ENCODE measurements around the gene AGTRAP.

AGTRAP gene

DNA sequence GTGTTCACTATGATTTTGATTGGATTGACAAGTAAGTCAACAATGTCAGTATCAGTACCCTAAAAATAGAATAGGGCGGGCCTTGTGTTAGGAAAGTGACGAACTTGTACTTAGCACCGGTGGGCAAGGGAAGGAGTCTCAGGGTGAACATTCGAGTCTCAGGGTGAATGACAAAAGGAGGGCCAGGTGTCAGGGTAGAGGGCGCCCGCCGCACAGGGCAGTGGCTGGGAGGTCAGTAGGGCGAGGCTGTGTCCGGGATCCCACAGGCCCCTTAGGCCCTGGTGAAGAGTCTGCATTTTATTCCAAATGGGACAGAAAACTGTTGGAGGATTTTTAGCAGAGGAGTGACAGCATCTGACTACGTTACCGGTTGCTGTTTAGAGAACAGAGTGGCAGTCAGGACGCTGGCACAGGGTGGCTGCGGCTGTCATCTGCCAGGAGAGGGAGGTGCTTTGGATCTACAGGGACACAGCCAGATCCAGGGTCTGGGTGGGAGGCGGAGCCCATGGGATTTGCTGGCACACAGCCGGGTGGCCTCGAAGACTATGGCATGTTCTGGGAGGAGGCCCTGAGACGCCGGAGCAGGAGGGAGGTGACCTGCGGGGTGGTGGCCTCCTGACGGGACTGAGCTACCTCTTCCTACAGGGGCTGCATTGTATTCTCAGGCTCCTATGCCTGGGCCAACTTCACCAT is 11.0 kb downstream of the AGTRAP start:
- H3K9ac ChIP-seq (ENCODE audit: insufficient read length), result no peak overlapping the region
- no peaks in the 10 kb centered on the region for H3K36me3 ChIP-seq (ENCODE audit: insufficient read depth, low read length)
- no peak for DNase-seq (ENCODE audit: low read depth, low spot score)
- TF ChIP-seq EZH2 (IDR thresholded peaks at IDR 0.05) (no peak), POLR2AphosphoS5 (IDR thresholded peaks at IDR 0.05; ENCODE audit: borderline replicate concordance, low read depth, low read length) (no peak), FOXP2 (optimal IDR thresholded peaks at IDR 0.05; ENCODE audit: control extremely low read depth, extremely low read length, insufficient read depth) (no peak)
- H3K27ac ChIP-seq, result no peak overlapping the region
- no peak overlapping the region for H3K4me3 ChIP-seq
- no peaks in the 10 kb centered on the region for H3K9me3 ChIP-seq (ENCODE audit: low read depth, low read length)

DNA sequence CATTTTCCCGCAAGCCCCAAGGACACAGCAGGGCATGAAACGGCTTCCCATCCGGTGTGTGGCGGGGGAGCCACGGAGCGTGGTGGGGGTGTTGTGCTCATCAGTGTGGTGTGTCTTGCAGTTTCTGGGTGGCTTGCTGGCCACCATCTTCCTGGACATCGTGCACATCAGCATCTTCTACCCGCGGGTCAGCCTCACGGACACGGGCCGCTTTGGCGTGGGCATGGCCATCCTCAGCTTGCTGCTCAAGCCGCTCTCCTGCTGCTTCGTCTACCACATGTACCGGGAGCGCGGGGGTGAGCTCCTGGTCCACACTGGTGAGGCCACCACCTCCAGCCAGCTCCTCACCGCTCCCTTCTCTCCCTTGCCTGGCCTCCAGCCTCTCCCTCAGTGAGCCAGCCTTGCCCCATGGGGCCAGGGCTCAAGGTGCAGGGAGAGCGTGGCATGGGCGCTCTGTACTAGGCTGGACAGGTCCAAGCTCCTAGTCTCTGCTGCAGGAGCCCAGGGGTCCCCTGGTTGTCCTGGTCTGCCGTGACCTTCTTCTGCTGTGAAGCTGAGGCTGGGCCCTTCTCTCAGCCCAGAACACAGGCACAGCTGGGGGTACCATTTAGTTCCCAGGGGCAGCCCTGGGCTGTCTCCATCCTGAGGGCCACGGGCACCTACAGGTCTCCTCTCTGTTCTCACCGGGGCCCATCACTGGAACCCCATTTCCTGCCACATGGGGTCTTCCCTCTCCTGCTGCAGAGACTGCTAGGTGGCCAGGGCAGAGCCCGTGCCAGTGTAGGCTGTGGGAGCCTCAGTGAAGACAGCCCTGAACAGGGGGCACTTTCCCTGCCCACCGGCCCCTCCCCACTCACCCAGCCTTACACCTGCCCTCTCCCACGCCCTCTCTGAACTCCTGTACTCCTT is 12.6 kb downstream of the AGTRAP start:
- TF ChIP-seq EZH2 (IDR thresholded peaks at IDR 0.05), result no peak
- no peak for TF ChIP-seq POLR2AphosphoS5 (IDR thresholded peaks at IDR 0.05; ENCODE audit: borderline replicate concordance, low read depth, low read length)
- TF ChIP-seq FOXP2 (optimal IDR thresholded peaks at IDR 0.05; ENCODE audit: control extremely low read depth, extremely low read length, insufficient read depth), result no peak
- no peak overlapping the region for H3K27ac ChIP-seq

DNA sequence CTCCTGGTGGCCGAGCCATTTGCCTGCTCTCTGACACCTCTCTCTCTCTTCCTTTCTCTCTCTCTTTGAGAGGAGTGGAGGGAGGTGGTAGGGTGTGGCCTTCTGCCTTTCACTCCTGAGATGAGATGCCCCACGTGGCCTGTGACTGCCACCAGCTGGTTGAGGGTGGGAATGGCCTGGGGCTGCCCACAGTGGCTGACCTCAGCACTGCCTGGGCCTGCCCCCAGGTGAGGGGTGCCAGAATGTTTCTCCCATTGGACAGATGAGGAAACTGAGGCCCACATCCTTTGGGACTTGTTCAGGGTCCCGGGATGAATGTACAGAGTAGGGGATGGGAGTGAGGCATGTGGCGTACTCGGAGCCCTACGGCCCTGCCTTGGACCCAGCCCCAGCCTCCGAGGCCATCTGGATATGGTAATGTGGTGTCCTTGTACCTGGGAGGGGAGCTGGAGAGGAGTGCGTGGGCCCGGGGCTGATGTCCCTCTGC is 13.3 kb downstream of the AGTRAP start:
- H3K4me3 ChIP-seq, result no peak overlapping the region

More for the DNA sequence above, 12.6 kb downstream of the AGTRAP start:
- Histone ChIP-seq H3K4me3 (no peak overlapping the region), H3K9ac (ENCODE audit: insufficient read length) (no peak overlapping the region), H3K36me3 (ENCODE audit: insufficient read depth, low read length) (no peaks in the 10 kb centered on the region), H3K9me3 (ENCODE audit: low read depth, low read length) (no peaks in the 10 kb centered on the region)
- no peak for DNase-seq (ENCODE audit: low read depth, low spot score)

DNA sequence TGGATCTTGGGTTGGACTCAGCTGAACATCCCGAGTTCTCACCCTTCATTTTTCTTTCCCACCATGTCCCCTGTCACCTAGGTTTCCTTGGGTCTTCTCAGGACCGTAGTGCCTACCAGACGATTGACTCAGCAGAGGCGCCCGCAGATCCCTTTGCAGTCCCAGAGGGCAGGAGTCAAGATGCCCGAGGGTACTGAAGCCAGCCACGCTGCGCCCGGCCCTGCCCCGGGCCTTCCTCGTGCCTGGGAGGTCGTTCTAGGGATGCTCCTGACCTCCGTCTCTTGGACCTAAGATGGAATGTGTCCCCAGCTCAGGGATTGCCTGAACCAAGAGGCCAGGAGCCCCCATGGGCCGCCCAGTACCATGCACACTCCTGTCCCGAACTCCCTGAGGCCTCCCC is 14.1 kb downstream of the AGTRAP start:
- H3K27ac ChIP-seq, result no peak overlapping the region
- TF ChIP-seq EZH2 (IDR thresholded peaks at IDR 0.05) (no peak), FOXP2 (optimal IDR thresholded peaks at IDR 0.05; ENCODE audit: control extremely low read depth, extremely low read length, insufficient read depth) (no peak), POLR2AphosphoS5 (IDR thresholded peaks at IDR 0.05; ENCODE audit: borderline replicate concordance, low read depth, low read length) (no peak)
- H3K4me3 ChIP-seq, result no peak overlapping the region
- no peaks in the 10 kb centered on the region for H3K36me3 ChIP-seq (ENCODE audit: insufficient read depth, low read length)
- no peak for DNase-seq (ENCODE audit: low read depth, low spot score)
- no peak overlapping the region for H3K9ac ChIP-seq (ENCODE audit: insufficient read length)
- no peaks in the 10 kb centered on the region for H3K9me3 ChIP-seq (ENCODE audit: low read depth, low read length)

More for the DNA sequence above, 13.3 kb downstream of the AGTRAP start:
- Histone ChIP-seq H3K9me3 (ENCODE audit: low read depth, low read length) (no peaks in the 10 kb centered on the region), H3K27ac (no peak overlapping the region), H3K36me3 (ENCODE audit: insufficient read depth, low read length) (no peaks in the 10 kb centered on the region), H3K9ac (ENCODE audit: insufficient read length) (no peak overlapping the region)
- no peak for DNase-seq (ENCODE audit: low read depth, low spot score)
- TF ChIP-seq POLR2AphosphoS5 (IDR thresholded peaks at IDR 0.05; ENCODE audit: borderline replicate concordance, low read depth, low read length) (no peak), FOXP2 (optimal IDR thresholded peaks at IDR 0.05; ENCODE audit: control extremely low read depth, extremely low read length, insufficient read depth) (no peak)

DNA sequence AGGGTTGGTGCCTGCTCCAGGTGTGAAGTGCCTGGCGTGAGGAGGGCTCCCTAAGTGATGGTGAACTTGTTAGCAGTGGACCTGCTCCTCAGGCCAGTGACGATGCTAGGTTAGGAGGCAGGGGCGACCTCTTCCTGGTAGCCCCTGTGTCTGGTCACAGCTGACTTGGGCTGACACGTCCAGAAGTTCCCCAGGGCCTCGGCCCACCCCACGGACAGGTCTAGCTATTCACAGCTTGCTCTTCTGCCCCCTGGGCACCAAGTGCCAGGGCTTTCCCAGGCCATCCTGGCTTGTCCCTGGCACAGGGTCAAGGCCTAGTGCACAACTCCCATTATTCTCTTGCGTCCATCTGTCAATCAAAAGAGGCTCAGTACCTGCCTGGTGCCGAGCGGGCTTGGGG is 15.2 kb downstream of the AGTRAP start:
- Histone ChIP-seq H3K36me3 (ENCODE audit: insufficient read depth, low read length) (no peaks in the 10 kb centered on the region), H3K27ac (no peak overlapping the region), H3K4me3 (no peak overlapping the region), H3K9ac (ENCODE audit: insufficient read length) (no peak overlapping the region), H3K9me3 (ENCODE audit: low read depth, low read length) (no peaks in the 10 kb centered on the region)
- no peak for DNase-seq (ENCODE audit: low read depth, low spot score)
- no peak for TF ChIP-seq EZH2 (IDR thresholded peaks at IDR 0.05)
- no peak for TF ChIP-seq FOXP2 (optimal IDR thresholded peaks at IDR 0.05; ENCODE audit: control extremely low read depth, extremely low read length, insufficient read depth)
- no peak for TF ChIP-seq POLR2AphosphoS5 (IDR thresholded peaks at IDR 0.05; ENCODE audit: borderline replicate concordance, low read depth, low read length)

DNA sequence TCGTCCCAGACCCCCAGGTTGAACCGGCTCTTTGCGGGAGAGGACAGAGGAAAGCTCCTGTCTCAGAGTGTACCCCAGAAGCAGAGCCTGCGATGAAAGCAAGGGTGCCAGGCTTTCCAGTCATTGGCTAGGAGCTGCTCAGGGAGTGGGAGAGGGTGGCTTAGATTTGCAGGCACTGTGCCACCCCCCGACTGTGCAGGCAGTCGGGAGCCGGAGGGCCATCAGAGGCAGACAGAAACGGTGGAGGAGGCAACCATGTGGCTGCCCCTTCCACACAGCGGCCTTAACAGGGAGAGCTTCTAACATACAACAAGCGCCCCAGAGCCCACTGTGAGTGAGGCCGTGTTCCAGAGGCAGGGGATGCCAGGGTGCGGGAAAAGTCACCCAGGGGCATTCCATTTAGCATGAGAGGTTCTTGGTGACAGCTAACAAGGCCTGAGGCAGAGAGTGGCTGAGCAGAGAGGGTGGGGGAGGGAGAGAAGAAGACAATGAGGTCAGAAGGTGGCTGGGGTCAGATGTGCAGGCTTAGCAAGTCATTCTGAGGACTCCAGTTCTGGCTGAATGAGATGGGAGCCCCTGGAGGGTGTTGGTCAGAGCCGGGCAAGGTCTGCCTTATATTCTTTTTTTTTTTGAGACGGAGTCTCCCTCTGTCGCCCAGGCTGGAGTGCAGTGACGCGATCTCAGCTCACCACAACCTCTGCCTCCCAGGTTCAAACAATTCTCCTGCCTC is 16.6 kb downstream of the AGTRAP start:
- Histone ChIP-seq H3K9me3 (ENCODE audit: low read depth, low read length) (no peaks in the 10 kb centered on the region), H3K27ac (no peak overlapping the region), H3K4me3 (no peak overlapping the region), H3K36me3 (ENCODE audit: insufficient read depth, low read length) (no peaks in the 10 kb centered on the region), H3K9ac (ENCODE audit: insufficient read length) (no peak overlapping the region)
- no peak for DNase-seq (ENCODE audit: low read depth, low spot score)
- TF ChIP-seq EZH2 (IDR thresholded peaks at IDR 0.05), result no peak
- TF ChIP-seq POLR2AphosphoS5 (IDR thresholded peaks at IDR 0.05; ENCODE audit: borderline replicate concordance, low read depth, low read length), result no peak
- TF ChIP-seq FOXP2 (optimal IDR thresholded peaks at IDR 0.05; ENCODE audit: control extremely low read depth, extremely low read length, insufficient read depth), result no peak

DNA sequence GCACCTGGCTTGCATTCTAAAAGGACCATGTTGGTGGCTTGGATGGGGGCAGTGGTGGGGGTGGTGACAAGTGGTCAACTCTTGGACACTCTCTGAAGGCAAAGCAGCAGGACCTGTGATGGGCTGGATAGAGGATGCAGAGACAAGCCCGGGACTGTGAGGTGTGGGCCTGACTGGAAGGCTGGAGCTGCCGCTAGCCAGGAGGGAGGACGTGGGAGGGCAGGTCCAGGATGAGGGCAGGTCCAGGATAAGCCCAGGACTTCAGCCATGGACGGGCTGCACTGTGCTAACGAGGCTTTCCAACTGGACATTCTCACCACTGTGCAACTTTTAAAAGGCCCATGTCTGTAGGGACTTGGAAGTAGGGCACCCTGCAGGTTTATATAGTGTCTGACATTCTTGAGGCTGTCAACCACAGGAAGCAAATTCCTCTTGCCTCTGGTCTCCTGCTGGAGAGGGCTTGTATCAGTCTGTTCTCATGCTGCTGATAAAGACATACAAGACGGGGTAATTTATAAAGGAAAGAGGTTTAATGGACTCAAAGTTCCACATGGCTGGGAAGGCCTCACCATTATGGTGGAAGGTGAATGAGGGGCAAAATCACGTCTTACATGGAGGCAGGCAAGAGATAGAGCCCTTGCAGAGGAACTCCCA is 17.7 kb downstream of the AGTRAP start:
- DNase-seq (ENCODE audit: low read depth, low spot score), result no peak
- Histone ChIP-seq H3K4me3 (no peak overlapping the region), H3K36me3 (ENCODE audit: insufficient read depth, low read length) (no peaks in the 10 kb centered on the region), H3K9ac (ENCODE audit: insufficient read length) (no peak overlapping the region), H3K9me3 (ENCODE audit: low read depth, low read length) (no peaks in the 10 kb centered on the region), H3K27ac (no peak overlapping the region)
- TF ChIP-seq POLR2AphosphoS5 (IDR thresholded peaks at IDR 0.05; ENCODE audit: borderline replicate concordance, low read depth, low read length) (no peak), EZH2 (IDR thresholded peaks at IDR 0.05) (no peak), FOXP2 (optimal IDR thresholded peaks at IDR 0.05; ENCODE audit: control extremely low read depth, extremely low read length, insufficient read depth) (no peak)
